Astrocyte (in vitro differentiated cells and primary cell): ENCODE results near the gene CASKIN1.

Experiments used
- EZH2 ChIP-seq: IDR thresholded peaks from 2 replicates; pipeline ENCODE4 v1.6.1; 2012; ENCODE audit warnings: mild to moderate bottlenecking, low read length, inconsistent platforms; ENCODE audit not compliant: insufficient read depth
- TF ChIP-seq, protein P1 (sequence below): IDR thresholded peaks from 2 replicates; pipeline ENCODE4 v1.5.1; 2011; ENCODE audit warnings: low read depth, mild to moderate bottlenecking, inconsistent platforms, low read length, moderate library complexity; ENCODE audit not compliant: insufficient read depth

GRCh38 chr16:2183671-2184070 lies 12.7 kb downstream of the CASKIN1 start:
- TF ChIP-seq, protein P1, sequence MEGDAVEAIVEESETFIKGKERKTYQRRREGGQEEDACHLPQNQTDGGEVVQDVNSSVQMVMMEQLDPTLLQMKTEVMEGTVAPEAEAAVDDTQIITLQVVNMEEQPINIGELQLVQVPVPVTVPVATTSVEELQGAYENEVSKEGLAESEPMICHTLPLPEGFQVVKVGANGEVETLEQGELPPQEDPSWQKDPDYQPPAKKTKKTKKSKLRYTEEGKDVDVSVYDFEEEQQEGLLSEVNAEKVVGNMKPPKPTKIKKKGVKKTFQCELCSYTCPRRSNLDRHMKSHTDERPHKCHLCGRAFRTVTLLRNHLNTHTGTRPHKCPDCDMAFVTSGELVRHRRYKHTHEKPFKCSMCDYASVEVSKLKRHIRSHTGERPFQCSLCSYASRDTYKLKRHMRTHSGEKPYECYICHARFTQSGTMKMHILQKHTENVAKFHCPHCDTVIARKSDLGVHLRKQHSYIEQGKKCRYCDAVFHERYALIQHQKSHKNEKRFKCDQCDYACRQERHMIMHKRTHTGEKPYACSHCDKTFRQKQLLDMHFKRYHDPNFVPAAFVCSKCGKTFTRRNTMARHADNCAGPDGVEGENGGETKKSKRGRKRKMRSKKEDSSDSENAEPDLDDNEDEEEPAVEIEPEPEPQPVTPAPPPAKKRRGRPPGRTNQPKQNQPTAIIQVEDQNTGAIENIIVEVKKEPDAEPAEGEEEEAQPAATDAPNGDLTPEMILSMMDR: no peak
- TF ChIP-seq EZH2: no peak
